ENCODE measurements around the gene MTMR4.

MTMR4 gene

DNA sequence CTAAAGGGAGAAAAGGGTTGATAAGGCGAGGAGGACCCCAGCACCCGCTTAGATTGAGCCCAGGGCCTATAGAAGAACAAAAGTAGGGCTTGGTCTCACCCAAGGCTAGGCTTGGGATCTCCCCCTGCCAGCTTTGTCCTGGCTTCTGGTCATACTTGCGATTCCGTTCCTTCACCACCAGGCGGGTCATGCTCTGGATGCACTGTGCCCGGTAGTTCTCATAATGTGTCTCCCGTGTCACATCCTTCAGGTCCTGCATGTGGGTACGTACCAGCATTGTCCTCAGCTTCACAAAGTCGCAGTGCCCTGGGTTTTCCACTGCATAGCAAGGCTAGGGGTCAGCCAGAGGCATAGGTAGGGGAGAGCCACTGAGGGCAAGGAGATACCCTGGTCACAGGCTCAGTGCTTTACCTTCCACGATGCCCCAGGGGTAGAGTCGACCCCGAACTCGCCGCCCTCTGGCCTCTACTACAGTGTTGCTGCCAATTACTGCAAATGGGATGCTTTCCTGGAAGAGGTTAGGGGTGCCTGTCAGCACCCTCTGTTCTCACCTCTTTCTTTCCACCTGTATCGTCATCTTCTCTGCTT lies 6.5 kb upstream of the MTMR4 start:
- FAIRE-seq (no peak), DNase-seq (ENCODE audit: insufficient read length) (no peak)
- TF ChIP-seq POLR2A (IDR thresholded peaks at IDR 0.05; ENCODE audit: low read depth, low read length) (no peak), TAF1 (IDR thresholded peaks at IDR 0.05; ENCODE audit: borderline replicate concordance, low read depth, low read length) (no peak), POLR2AphosphoS5 (IDR thresholded peaks at IDR 0.05; ENCODE audit: low read depth, low read length) (no peak)

- TF ChIP-seq TAF1 (IDR thresholded peaks at IDR 0.05; ENCODE audit: borderline replicate concordance, low read depth, low read length) = peak; percentile 72; the same call in 1 of the 2 replicates
- TF ChIP-seq POLR2A (IDR thresholded peaks at IDR 0.05; ENCODE audit: low read depth, low read length) = peak; percentile 22; the same call in 1 of the 2 replicates
- TF ChIP-seq POLR2AphosphoS5 (IDR thresholded peaks at IDR 0.05; ENCODE audit: low read depth, low read length) = peak; percentile 25; the same call in 1 of the 2 replicates
- DNase-seq (ENCODE audit: insufficient read length) = peak; percentile 96
- peak; percentile 96 for FAIRE-seq
Measured at GRCh38 chr17:58517928-58518609, 3.6 kb upstream of the MTMR4 start.

GRCh38 chr17:58517378-58517927 lies 3.0 kb upstream of the MTMR4 start:
- no peak for FAIRE-seq
- peak; percentile 39; the same call in 1 of the 2 replicates for TF ChIP-seq TAF1 (IDR thresholded peaks at IDR 0.05; ENCODE audit: borderline replicate concordance, low read depth, low read length)
- peak; percentile 46; the same call in 1 of the 2 replicates for TF ChIP-seq POLR2AphosphoS5 (IDR thresholded peaks at IDR 0.05; ENCODE audit: low read depth, low read length)
- peak; percentile 81 for TF ChIP-seq POLR2A (IDR thresholded peaks at IDR 0.05; ENCODE audit: low read depth, low read length)
- DNase-seq (ENCODE audit: insufficient read length) = no peak

- FAIRE-seq (no peak), DNase-seq (ENCODE audit: insufficient read length) (no peak)
- TF ChIP-seq POLR2A (IDR thresholded peaks at IDR 0.05; ENCODE audit: low read depth, low read length) (no peak), TAF1 (IDR thresholded peaks at IDR 0.05; ENCODE audit: borderline replicate concordance, low read depth, low read length) (no peak), POLR2AphosphoS5 (IDR thresholded peaks at IDR 0.05; ENCODE audit: low read depth, low read length) (no peak)
Measured at GRCh38 chr17:58516644-58517377, 2.4 kb upstream of the MTMR4 start.

- DNase-seq (ENCODE audit: insufficient read length) (no peak), FAIRE-seq (no peak)
- TF ChIP-seq POLR2A (IDR thresholded peaks at IDR 0.05; ENCODE audit: low read depth, low read length) (no peak), POLR2AphosphoS5 (IDR thresholded peaks at IDR 0.05; ENCODE audit: low read depth, low read length) (no peak), TAF1 (IDR thresholded peaks at IDR 0.05; ENCODE audit: borderline replicate concordance, low read depth, low read length) (no peak)
Measured at GRCh38 chr17:58515286-58515685, 848 bp upstream of the MTMR4 start.

GRCh38 chr17:58514770-58515157 lies 326 bp upstream of the MTMR4 start:
- FAIRE-seq (no peak), DNase-seq (ENCODE audit: insufficient read length) (no peak)
- TF ChIP-seq TAF1 (IDR thresholded peaks at IDR 0.05; ENCODE audit: borderline replicate concordance, low read depth, low read length) (no peak), POLR2A (IDR thresholded peaks at IDR 0.05; ENCODE audit: low read depth, low read length) (no peak), POLR2AphosphoS5 (IDR thresholded peaks at IDR 0.05; ENCODE audit: low read depth, low read length) (no peak)

- FAIRE-seq (peak; percentile 51), DNase-seq (ENCODE audit: insufficient read length) (no peak)
- peak; percentile 35; the same call in 1 of the 2 replicates for TF ChIP-seq POLR2AphosphoS5 (IDR thresholded peaks at IDR 0.05; ENCODE audit: low read depth, low read length)
- 0 out of 2 replicates have a peak, but pooled peaks have one; percentile 56 for TF ChIP-seq POLR2A (IDR thresholded peaks at IDR 0.05; ENCODE audit: low read depth, low read length)
- TF ChIP-seq TAF1 (IDR thresholded peaks at IDR 0.05; ENCODE audit: borderline replicate concordance, low read depth, low read length) = peak; percentile 50; the same call in 1 of the 2 replicates
Measured at GRCh38 chr17:58513267-58513964, 1.0 kb downstream of the MTMR4 start.

- FAIRE-seq (no peak), DNase-seq (ENCODE audit: insufficient read length) (no peak)
- no peak for TF ChIP-seq POLR2A (IDR thresholded peaks at IDR 0.05; ENCODE audit: low read depth, low read length)
- TF ChIP-seq TAF1 (IDR thresholded peaks at IDR 0.05; ENCODE audit: borderline replicate concordance, low read depth, low read length) = no peak
- TF ChIP-seq POLR2AphosphoS5 (IDR thresholded peaks at IDR 0.05; ENCODE audit: low read depth, low read length) = no peak
Measured at GRCh38 chr17:58510075-58510474, 4.4 kb downstream of the MTMR4 start.

- FAIRE-seq = no peak
- no peak for DNase-seq (ENCODE audit: insufficient read length)
- TF ChIP-seq TAF1 (IDR thresholded peaks at IDR 0.05; ENCODE audit: borderline replicate concordance, low read depth, low read length) = no peak
Measured at GRCh38 chr17:58508341-58509067, 5.9 kb downstream of the MTMR4 start.

DNA sequence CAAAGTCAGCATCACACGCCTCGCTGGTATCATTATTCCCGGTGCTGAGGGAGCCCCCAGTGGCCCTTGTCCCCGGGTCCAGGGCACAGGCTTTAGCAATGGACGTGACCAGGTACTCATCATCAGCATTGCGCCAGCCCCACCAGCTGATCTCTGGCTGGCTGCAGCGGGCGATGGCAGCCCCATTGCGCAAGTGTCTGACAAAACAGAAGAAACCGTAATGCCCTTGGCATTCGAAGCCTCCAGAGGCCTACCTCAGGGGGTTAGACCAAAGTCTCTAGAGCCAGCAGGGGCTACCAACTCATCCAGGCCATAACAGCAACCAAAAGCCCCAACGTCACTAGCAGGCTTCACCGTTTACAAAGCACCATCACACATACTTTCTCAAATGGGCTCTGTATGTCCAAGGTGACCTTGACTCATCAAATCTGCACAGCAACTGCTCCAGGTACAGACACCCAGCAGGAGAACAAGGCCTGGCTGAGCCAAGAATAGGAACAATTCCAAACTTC lies 7.3 kb downstream of the MTMR4 start:
- no peak for TF ChIP-seq POLR2A (IDR thresholded peaks at IDR 0.05; ENCODE audit: low read depth, low read length)
- no peak for TF ChIP-seq POLR2AphosphoS5 (IDR thresholded peaks at IDR 0.05; ENCODE audit: low read depth, low read length)
- no peak for FAIRE-seq
- no peak for DNase-seq (ENCODE audit: insufficient read length)

Measured in GM12892 (cell line).